Endometrium (tissue), 2 donors: ENCODE data around the gene FOXA3.

Experiments used
- FAIRE-seq: peaks from 2 replicates; lab custom pipeline; 2012; peaks lifted over from hg19 to GRCh38; lab: Jason Lieb, UNC
- donor health status: control.
- donor health status: control.

FOXA3 gene

GRCh38 chr19:45863840-45864628 is at the start of gene FOXA3:
Gene FOXA3, plus strand, starts transcription at chr19:45864326. Its CDS starts 131 bp downstream, at chr19:45864457.
- no peak for FAIRE-seq

- no peak for FAIRE-seq
Observed at GRCh38 chr19:45814851-45815480, 49.2 kb upstream of the FOXA3 start, which contains the start of gene RSPH6A. Gene RSPH6A, minus strand, starts transcription at chr19:45815308. Its CDS starts 132 bp downstream, at chr19:45815176.

DNA sequence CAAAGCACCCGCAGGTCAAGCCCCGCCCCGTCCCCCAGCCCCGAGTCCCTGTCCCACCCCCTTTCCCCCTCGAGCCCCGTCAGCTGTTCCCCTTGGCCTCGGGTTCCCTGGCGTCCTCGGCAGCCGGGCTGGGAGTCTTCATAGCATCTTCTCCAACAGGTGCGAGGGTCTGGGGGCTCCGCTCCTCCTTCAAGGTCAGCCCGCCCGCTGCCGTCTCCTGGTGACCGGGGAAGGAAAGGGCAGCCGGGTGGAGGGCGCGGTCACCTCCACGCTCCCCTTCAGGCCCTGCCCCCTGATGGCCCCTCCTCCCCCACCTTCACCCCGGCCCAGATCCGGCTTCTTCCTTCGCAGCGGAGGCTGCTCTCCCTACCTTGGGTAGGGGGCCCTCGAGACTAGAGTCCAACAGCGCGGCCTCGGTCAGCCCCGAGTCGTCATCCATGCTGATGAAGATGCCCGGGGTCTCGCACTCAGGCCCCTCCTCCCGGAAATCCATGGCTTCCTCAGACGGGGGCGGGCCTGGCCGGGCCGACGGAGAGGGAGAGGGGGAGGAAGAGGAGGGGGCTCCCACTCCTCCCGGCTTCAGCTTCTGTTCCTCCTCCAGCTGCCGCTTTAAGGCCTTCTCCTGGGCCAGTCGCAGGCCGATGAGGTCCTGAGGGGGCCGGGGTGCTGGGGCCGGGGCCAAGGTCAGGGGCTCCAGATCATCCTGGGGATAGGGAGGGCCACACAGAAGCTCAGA is 48.5 kb upstream of the FOXA3 start:
- FAIRE-seq = no peak

GRCh38 chr19:45816236-45817009 is 47.7 kb upstream of the FOXA3 start:
- FAIRE-seq = no peak

- FAIRE-seq = peak; percentile 79
Observed at GRCh38 chr19:45817010-45817724, 47.0 kb upstream of the FOXA3 start.

- FAIRE-seq = no peak
Observed at GRCh38 chr19:45817725-45818301, 46.3 kb upstream of the FOXA3 start.

GRCh38 chr19:45819769-45820168 is 44.4 kb upstream of the FOXA3 start:
- FAIRE-seq = no peak

GRCh38 chr19:45820413-45821102 is 43.6 kb upstream of the FOXA3 start:
- FAIRE-seq = no peak

GRCh38 chr19:45821103-45821521 is 43.0 kb upstream of the FOXA3 start:
- no peak for FAIRE-seq

DNA sequence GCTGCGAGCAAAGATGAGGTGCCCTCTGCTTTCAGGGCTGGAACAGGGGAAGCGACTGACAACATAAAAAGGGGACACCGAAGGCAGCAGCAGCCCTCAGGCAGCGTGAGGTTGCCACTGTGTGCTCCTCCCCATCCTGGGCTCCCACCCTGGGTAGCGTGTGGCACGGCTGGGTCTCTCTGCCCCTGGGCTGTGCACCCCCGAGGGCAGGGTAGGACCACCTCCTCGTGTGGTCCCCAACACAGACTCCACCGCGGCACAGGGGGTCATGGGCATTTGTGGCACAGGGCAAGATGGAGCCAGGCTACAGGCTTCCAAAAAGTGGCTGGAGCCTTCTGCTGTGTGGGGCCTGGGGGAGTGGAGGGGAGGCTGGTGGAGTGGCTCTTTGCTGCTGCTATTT is 42.6 kb upstream of the FOXA3 start:
- FAIRE-seq = no peak

- FAIRE-seq = no peak
Observed at GRCh38 chr19:45822716-45823115, 41.4 kb upstream of the FOXA3 start.

DNA sequence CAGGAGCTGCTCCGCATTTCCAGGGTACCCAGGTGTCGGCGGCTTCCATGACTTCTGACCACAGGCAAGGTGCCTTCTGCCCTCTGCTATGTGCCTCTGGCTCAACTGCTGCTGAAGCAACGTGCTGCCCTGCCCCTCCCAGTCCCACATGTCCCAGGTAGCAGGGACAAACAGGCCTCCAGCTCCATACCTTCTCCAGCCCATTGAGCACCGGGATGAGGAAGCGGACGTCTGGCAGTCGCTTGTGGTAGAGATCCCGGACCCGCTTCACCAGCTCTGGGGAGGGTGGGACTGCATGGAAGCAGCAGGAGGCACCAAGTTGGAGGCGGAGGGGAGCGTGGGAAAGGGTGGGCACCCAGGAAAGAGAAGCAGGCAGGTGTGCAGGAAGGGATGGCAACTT is 40.9 kb upstream of the FOXA3 start:
- FAIRE-seq = no peak

DNA sequence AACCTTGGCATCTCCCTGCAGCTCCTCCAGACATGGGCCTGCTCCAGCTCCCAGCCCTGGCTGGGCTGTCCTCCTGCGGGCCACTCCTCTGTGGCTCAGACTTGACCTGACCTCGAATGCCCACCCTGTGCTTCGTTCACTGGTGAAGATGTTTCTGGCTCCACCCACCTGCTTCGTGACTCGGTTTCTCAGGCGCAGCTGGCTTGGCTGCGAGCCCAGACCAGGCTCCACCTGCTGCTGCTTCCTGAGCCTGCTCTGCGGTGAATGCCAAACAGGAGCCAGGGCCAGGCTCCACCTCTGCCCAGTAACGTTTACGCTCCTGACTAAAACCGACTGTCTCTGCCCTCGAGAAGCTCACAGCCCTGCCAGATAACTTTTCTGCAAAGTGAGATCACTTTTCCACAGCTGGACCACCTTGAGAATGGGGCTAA is 40.1 kb upstream of the FOXA3 start:
- no peak for FAIRE-seq

- FAIRE-seq = no peak
Observed at GRCh38 chr19:45824531-45825262, 39.4 kb upstream of the FOXA3 start.

DNA sequence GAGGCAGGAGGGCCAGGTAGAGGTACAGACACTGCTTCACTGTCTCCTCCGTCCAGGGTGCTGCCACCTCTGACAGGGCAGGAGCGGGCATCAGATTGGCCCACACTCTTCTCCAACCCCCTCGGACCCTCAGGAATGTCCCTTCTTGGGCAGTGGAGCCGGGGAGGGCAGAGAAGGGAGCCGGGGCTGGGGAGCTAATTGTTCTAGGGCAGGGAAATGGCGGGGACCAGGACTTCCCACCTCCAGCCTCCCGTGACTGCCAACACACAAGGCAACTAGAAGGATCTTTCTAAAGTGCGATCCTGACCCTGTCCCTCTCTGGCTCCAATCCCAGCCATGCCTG is 38.9 kb upstream of the FOXA3 start:
- no peak for FAIRE-seq

GRCh38 chr19:45825917-45826893 is 37.9 kb upstream of the FOXA3 start:
- no peak for FAIRE-seq

- FAIRE-seq = no peak
Observed at GRCh38 chr19:45826934-45827333, 37.2 kb upstream of the FOXA3 start.

- no peak for FAIRE-seq
Observed at GRCh38 chr19:45827459-45828093, 36.5 kb upstream of the FOXA3 start.
